HL-60 (cell line): ENCODE data around the gene MAP3K2.

ENCODE experiments used
- DNase-seq, 2 experiments: peaks; one replicate each; pipeline ENCODE4 v3.0.0-alpha.2; 2010 to 2020; ENCODE audit warnings: low read depth in 1 of 2, low spot score in 1 of 2
- H3K27ac ChIP-seq: fragments of 250-450 bp; sonication (Bioruptor Pico); replicated peaks from 2 replicates; pipeline ENCODE4 v1.5.1; 2020; ENCODE audit warnings: mild to moderate bottlenecking, moderate library complexity
- H3K27me3 ChIP-seq: fragments of 250-450 bp; sonication (Bioruptor Pico); 2 replicates; pipeline ENCODE4 v1.5.1; 2021; ENCODE audit warnings: mild to moderate bottlenecking, moderate library complexity; ENCODE audit not compliant: insufficient read depth, poor library complexity, severe bottlenecking
- H3K4me3 ChIP-seq: replicated peaks from 2 replicates; pipeline ENCODE4 v1.5.1; 2011; ENCODE audit warnings: mild to moderate bottlenecking, control low read depth, low read length; ENCODE audit not compliant: insufficient read depth
- GABPA ChIP-seq: IDR thresholded peaks from 2 replicates; pipeline ENCODE4 v1.6.1; 2012; ENCODE audit warnings: low read depth
- POLR2AphosphoS5 ChIP-seq: IDR thresholded peaks from 2 replicates; pipeline ENCODE4 v1.6.1; 2012; ENCODE audit warnings: low read depth
- SPI1 ChIP-seq: IDR thresholded peaks from 2 replicates; pipeline ENCODE4 v1.6.1; 2012; ENCODE audit warnings: low read depth, mild to moderate bottlenecking, borderline replicate concordance
- TF ChIP-seq, protein P1 (sequence below): IDR thresholded peaks from 2 replicates; pipeline ENCODE4 v1.6.1; 2012; ENCODE audit warnings: low read depth; ENCODE audit not compliant: insufficient replicate concordance
- TF ChIP-seq, protein P2 (sequence below): IDR thresholded peaks from one replicate; pipeline ENCODE4 v1.5.1; 2011; ENCODE audit warnings: low read length, control low read depth, inconsistent platforms; ENCODE audit not compliant: insufficient read depth

The MAP3K2 gene

DNA sequence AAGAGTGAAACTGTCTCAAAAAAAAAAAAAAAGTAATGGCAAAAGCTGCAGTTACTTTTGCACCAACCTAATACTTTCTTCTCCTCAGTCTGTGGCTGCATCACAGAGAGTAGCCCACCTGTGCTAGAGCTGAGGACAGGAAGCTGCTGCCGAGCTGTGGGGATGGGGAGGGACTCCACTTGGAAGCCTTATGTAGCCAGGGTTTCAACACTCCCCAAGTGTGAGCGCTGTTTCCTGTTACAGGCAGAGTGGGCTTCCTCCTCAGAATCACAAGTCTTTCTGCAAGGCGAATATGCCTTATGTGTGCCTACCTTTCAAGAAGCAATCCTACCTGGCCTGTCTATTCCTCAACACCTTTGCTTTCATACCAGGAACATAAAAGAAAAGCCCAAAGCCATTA lies 131.4 kb downstream of the MAP3K2 start:
- Histone ChIP-seq H3K27ac (0 out of 2 replicates have a peak overlapping the region, but pooled peaks have one; percentile 0), H3K27me3 (no peaks in the 10 kb centered on the region), H3K4me3 (no peak overlapping the region)
- peak in 1 of 2 experiments; percentile 71 for DNase-seq
- TF ChIP-seq, protein P1, sequence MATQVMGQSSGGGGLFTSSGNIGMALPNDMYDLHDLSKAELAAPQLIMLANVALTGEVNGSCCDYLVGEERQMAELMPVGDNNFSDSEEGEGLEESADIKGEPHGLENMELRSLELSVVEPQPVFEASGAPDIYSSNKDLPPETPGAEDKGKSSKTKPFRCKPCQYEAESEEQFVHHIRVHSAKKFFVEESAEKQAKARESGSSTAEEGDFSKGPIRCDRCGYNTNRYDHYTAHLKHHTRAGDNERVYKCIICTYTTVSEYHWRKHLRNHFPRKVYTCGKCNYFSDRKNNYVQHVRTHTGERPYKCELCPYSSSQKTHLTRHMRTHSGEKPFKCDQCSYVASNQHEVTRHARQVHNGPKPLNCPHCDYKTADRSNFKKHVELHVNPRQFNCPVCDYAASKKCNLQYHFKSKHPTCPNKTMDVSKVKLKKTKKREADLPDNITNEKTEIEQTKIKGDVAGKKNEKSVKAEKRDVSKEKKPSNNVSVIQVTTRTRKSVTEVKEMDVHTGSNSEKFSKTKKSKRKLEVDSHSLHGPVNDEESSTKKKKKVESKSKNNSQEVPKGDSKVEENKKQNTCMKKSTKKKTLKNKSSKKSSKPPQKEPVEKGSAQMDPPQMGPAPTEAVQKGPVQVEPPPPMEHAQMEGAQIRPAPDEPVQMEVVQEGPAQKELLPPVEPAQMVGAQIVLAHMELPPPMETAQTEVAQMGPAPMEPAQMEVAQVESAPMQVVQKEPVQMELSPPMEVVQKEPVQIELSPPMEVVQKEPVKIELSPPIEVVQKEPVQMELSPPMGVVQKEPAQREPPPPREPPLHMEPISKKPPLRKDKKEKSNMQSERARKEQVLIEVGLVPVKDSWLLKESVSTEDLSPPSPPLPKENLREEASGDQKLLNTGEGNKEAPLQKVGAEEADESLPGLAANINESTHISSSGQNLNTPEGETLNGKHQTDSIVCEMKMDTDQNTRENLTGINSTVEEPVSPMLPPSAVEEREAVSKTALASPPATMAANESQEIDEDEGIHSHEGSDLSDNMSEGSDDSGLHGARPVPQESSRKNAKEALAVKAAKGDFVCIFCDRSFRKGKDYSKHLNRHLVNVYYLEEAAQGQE = no peak
- TF ChIP-seq, protein P2, sequence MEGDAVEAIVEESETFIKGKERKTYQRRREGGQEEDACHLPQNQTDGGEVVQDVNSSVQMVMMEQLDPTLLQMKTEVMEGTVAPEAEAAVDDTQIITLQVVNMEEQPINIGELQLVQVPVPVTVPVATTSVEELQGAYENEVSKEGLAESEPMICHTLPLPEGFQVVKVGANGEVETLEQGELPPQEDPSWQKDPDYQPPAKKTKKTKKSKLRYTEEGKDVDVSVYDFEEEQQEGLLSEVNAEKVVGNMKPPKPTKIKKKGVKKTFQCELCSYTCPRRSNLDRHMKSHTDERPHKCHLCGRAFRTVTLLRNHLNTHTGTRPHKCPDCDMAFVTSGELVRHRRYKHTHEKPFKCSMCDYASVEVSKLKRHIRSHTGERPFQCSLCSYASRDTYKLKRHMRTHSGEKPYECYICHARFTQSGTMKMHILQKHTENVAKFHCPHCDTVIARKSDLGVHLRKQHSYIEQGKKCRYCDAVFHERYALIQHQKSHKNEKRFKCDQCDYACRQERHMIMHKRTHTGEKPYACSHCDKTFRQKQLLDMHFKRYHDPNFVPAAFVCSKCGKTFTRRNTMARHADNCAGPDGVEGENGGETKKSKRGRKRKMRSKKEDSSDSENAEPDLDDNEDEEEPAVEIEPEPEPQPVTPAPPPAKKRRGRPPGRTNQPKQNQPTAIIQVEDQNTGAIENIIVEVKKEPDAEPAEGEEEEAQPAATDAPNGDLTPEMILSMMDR = no peak

DNA sequence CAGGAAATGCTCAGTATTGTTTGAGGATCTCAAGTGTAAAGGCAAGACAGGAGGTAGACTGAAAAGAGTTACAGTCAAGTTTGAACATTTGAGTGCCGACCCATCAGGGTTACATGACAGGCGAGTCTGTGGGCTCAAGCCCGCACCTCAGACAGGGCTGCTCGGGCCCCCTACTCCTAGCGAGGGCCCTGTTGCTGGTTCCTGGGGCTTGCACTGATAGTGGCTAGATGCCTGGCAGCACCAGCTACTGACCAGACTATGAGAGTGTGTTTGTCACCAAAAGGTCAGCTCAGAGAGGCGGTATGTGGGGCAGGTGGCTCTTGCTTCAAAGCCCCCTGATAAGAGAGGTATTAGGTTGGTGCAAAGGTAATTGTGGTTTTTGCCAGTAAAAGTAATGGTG lies 132.1 kb downstream of the MAP3K2 start:
- no peak for DNase-seq
- Histone ChIP-seq H3K4me3 (no peak overlapping the region), H3K27ac (no peak overlapping the region), H3K27me3 (no peaks in the 10 kb centered on the region)
- TF ChIP-seq, protein P2 = no peak
- TF ChIP-seq, protein P1 = no peak
- TF ChIP-seq POLR2AphosphoS5 = no peak
- no peak for TF ChIP-seq GABPA
- no peak for TF ChIP-seq SPI1

DNA sequence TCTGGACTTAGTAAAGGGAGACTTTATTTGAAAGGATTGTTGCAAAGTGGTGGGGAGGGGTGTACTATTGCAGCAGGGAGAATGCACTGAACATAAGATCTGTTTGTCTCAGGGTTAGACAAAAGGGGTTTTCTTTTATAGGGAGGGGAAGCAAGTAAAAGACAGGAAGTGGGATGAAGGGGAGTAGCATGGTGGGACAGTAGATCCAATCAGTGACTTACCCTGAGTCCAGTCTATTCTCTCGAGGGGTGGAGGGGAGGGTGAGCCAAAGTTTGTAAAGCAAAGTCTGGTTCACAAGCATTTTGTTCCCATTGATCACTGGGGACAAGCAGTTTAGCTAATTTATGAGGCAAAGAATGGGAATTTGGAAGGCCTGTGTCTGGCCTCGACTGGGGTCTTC lies 132.6 kb downstream of the MAP3K2 start:
- Histone ChIP-seq H3K4me3 (no peak overlapping the region), H3K27me3 (no peaks in the 10 kb centered on the region), H3K27ac (no peak overlapping the region)
- TF ChIP-seq, protein P2 = no peak
- TF ChIP-seq GABPA = no peak
- TF ChIP-seq POLR2AphosphoS5 = no peak
- TF ChIP-seq SPI1 = no peak
- TF ChIP-seq, protein P1 = no peak
- DNase-seq = no peak
